GM21576 (cell line): ENCODE results near the gene SLC25A6.
"Not testable (repeated sequence)": the region's sequence is repeated elsewhere in the genome, so short reads cannot be mapped to it uniquely, and the experiment has no call there.

Experiments
- ATAC-seq: cut with Tn5 transposase; IDR thresholded peaks from one replicate; pipeline ENCODE4 v1.9.1; 2021; ENCODE audit warnings: mild to moderate bottlenecking, moderate library complexity; ENCODE audit not compliant: unreplicated experiment

The SLC25A6 gene

GRCh38 chrX:1355131-1356046 is 36.5 kb downstream of the SLC25A6 start:
- no peak for ATAC-seq

DNA sequence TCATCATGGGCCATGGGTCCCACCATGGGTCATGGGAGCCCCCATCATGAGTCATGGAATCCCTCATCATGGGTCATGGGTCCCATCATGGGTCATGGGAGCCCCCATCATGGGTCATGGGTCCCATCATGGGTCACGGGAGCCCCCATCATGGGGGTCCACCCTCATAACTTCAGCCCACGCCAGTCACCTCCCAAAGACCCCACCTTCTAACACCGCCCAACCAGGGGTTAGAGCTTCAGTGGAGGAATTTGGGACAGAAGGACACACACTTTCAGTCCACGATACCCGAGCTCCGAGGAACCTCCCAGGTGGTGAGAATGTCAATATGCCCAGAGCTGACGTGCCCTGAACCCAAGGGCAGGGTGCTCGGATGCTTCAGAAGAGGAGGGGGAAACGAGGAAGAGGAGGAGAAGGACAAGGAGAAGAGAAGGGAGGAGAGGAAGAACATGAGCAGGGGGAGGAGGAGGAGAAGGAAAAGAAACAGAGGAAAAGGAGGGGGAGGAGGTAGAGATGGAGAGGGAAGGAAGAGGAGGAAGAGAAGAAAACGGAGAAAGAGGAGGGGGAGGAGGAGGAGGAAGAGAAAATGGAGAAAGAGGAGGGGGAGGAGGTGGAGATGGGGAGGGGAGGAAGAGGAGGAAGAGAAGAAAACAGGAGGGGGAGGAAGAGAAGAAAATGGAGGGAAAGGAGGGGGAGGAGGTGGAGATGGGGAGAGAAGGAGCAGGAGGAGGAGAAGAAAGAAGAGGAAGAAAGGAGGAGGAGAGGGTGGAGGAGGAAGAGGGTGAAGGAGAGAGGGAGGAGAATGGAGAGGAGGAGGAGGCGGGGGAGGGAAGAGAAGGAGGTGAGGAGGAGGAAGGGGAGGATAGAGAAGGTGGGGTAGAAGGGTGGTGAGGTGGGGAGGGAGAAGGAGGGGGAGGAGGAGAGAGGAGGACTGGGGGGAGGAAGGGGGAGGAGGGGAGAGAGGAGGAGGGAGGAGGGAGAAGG is 37.6 kb downstream of the SLC25A6 start:
- ATAC-seq: no peak

- no peak for ATAC-seq
Observed at GRCh38 chrX:1351981-1352714, 39.8 kb downstream of the SLC25A6 start.

DNA sequence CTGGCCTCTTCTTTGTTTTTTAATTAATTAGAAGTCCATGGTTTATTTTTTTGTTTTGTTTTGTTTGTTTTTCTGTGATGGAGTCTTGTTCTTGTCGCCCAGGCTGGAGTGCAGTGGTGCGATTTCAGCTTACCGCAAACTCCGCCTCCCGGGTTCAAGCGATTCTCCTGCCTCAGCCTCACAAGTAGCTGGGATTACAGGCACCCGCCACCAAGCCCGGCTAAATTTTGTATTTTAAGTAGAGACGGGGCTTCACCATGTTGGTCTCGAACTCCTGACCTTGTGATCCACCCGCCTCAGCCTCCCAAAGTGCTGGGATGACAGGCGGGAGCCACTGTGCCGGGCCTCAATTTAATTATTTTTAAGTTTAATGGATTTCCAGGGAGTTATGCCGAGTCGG is 42.3 kb downstream of the SLC25A6 start:
- not testable (repeated sequence) for ATAC-seq

GRCh38 chrX:1341545-1342184 is 50.2 kb downstream of the SLC25A6 start:
- no peak for ATAC-seq

DNA sequence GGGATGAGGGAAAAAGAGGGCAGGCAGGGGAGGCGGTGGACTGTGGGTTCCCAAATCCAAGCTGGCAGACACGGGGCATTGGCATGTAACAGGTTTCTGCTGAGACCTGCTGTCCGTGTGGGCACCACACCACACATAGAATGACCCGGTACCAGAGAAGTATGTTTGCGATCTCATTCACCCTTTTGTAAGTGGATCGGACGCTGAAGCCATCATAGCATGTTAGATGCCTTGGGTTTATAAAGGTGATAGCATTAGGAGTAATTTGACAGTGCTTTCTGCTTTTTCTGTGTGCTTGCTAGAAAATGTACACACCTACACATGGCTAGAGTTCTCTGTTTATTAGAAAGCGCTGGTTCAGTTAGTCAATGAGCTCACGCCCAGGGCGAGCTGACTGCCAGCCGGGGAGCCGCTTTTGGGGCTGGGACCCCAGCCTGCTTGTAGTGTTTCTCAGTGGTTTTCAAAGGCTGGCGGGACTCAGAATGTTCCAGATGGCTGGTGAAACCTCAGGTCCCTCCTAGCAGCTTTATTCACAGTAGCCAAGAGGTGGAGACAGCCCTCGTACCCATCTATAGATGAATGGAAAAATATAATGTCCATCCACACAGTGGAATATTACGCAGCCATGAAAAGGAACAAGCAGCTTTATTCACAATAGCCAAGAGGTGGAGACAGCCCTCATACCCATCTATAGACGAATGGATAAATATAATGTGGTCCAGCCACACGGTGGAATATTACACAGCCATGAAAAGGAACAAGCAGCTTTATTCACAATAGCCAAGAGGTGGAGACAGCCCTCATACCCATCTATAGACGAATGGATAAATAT is 54.7 kb downstream of the SLC25A6 start:
- ATAC-seq: peak; percentile 30

DNA sequence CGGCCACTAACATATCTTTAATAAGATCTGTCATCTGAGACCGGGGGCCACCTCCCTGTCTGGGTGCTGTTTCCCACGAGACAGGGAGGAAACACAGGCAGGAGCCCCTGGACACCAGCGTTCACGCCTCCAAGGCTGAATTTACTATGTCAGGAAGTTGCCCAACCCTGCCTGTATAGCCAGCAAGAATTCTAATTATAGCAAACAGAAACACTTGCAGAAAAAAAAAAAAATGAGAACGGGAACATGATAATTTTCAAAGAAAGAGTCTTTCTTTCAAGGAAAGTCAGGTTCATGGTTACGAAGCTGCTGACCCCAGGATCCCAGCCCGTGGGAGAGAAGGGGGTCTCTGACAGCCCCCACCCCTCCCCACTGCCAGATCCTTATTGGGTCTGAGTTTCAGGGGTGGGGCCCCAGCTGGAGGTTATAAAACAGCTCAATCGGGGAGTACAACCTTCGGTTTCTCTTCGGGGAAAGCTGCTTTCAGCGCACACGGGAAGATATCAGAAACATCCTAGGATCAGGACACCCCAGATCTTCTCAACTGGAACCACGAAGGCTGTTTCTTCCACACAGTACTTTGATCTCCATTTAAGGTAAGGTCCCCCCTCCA is 55.5 kb downstream of the SLC25A6 start, which contains the start of gene IL3RA:
TSS of gene IL3RA (plus strand) at position 455 of the 613 bp plus-strand sequence. CDS start 4,981 bp downstream, outside the sequence.
- ATAC-seq: peak; percentile 57
